CD14-positive monocyte (primary cell): ENCODE measurements around the gene TCF4. TPM values are rescaled to one million over a fixed set of nuclear protein-coding genes. Genes with fewer than 3 reads are reported as not detected.

Experiments used
- DNase-seq, 3 donors: peaks; one replicate each; pipeline ENCODE4 v3.0.0-alpha.2; 2011 to 2022
- H2AFZ ChIP-seq: 2 replicates; pipeline ENCODE4 v1.6.0; 2012; ENCODE audit warnings: mild to moderate bottlenecking, low read depth, low read length, inconsistent platforms; ENCODE audit not compliant: insufficient read depth, poor library complexity, severe bottlenecking
- H3K27ac ChIP-seq, 2 donors: 1 replicate in 1 of 2; 2 replicates in 1 of 2; pipeline ENCODE4 v1.5.1; 2012 to 2013; ENCODE audit warnings: low read length in 2 of 2, control low read depth in 1 of 2, inconsistent platforms in 1 of 2, low read depth in 1 of 2, mild to moderate bottlenecking in 1 of 2
- H3K27me3 ChIP-seq, 2 donors: one replicate each; pipeline versions ENCODE4 v1.6.0 to v1.6.1; 2011 to 2013; ENCODE audit warnings: low read length in 2 of 2; ENCODE audit not compliant: control insufficient read depth in 2 of 2, insufficient read depth in 2 of 2
- H3K36me3 ChIP-seq, 2 donors: replicated peaks in 1 of 2; 1 replicate in 1 of 2; 2 replicates in 1 of 2; pipeline versions ENCODE4 v1.5.1 to v1.6.1; 2012 to 2013; ENCODE audit warnings: low read length in 2 of 2, control low read depth in 1 of 2, inconsistent platforms in 1 of 2, mild to moderate bottlenecking in 1 of 2; ENCODE audit not compliant: insufficient read depth in 2 of 2, control insufficient read depth in 1 of 2
- H3K4me1 ChIP-seq, 2 donors: 1 replicate in 1 of 2; 2 replicates in 1 of 2; pipeline versions ENCODE4 v1.5.1 to v1.6.1; 2012 to 2013; ENCODE audit warnings: low read length in 2 of 2, control low read depth in 1 of 2, inconsistent platforms in 1 of 2, mild to moderate bottlenecking in 1 of 2, moderate library complexity in 1 of 2; ENCODE audit not compliant: insufficient read depth in 2 of 2, control insufficient read depth in 1 of 2
- H3K4me2 ChIP-seq: replicated peaks from 2 replicates; pipeline ENCODE3; 2012; ENCODE audit warnings: low read length, moderate library complexity, mild to moderate bottlenecking; ENCODE audit not compliant: poor library complexity, severe bottlenecking; ENCODE audit errors: extremely low read depth
- H3K4me3 ChIP-seq, 3 experiments: fragments of 200-600 bp in 1 of 3; sonication (generic) in 1 of 3; replicated peaks in 1 of 3; 1 replicate in 2 of 3; 2 replicates in 1 of 3; pipeline ENCODE4 v1.5.1; 2011 to 2013; ENCODE audit warnings: low read length in 3 of 3, mild to moderate bottlenecking in 3 of 3, control low read depth in 2 of 3, low read depth in 2 of 3, inconsistent platforms in 1 of 3, moderate library complexity in 1 of 3
- H3K79me2 ChIP-seq: 2 replicates; pipeline ENCODE4 v1.6.0; 2012; ENCODE audit warnings: mild to moderate bottlenecking, control low read depth, inconsistent platforms, low read length, moderate library complexity; ENCODE audit not compliant: insufficient read depth
- H3K9ac ChIP-seq: 2 replicates; pipeline ENCODE4 v1.6.0; 2017; ENCODE audit warnings: low read length, mild to moderate bottlenecking; ENCODE audit not compliant: insufficient read depth, poor library complexity, severe bottlenecking
- H3K9me3 ChIP-seq, 2 donors: replicated peaks in 1 of 2; 1 replicate in 1 of 2; 2 replicates in 1 of 2; pipeline versions ENCODE4 v1.5.1 to v1.6.1; 2012 to 2013; ENCODE audit warnings: low read length in 2 of 2, control low read depth in 1 of 2; ENCODE audit not compliant: control insufficient read depth in 1 of 2, insufficient read depth in 1 of 2
- H4K20me1 ChIP-seq: 2 replicates; pipeline ENCODE4 v1.6.0; 2012; ENCODE audit warnings: mild to moderate bottlenecking, low read length, control low read depth, moderate library complexity; ENCODE audit not compliant: insufficient read depth
- H3K27ac Mint-ChIP-seq, 7 donors: one replicate each; pipeline ENCODE4 v1.8.0; 2020; ENCODE audit warnings: mild to moderate bottlenecking in 7 of 7, mixed read lengths in 7 of 7, moderate library complexity in 6 of 7, inconsistent platforms in 2 of 7
- H3K27me3 Mint-ChIP-seq, 3 donors: one replicate each; pipeline ENCODE4 v1.8.0; 2021 to 2022; ENCODE audit warnings: low read depth in 3 of 3, mild to moderate bottlenecking in 3 of 3, mixed read lengths in 3 of 3, moderate library complexity in 3 of 3, inconsistent platforms in 1 of 3
- H3K36me3 Mint-ChIP-seq, 2 donors: one replicate each; pipeline ENCODE4 v1.8.0; 2020; ENCODE audit warnings: mixed read lengths in 2 of 2, inconsistent platforms in 1 of 2, mild to moderate bottlenecking in 1 of 2
- H3K4me1 Mint-ChIP-seq: one replicate; pipeline ENCODE4 v1.8.0; 2020; ENCODE audit warnings: mild to moderate bottlenecking, mixed read lengths
- H3K4me3 Mint-ChIP-seq, 2 donors: one replicate each; pipeline ENCODE4 v1.8.0; 2020; ENCODE audit warnings: mild to moderate bottlenecking in 2 of 2, mixed read lengths in 2 of 2, moderate library complexity in 1 of 2
- H3K9me3 Mint-ChIP-seq, 7 donors: one replicate each; pipeline ENCODE4 v1.8.0; 2020 to 2022; ENCODE audit warnings: mixed read lengths in 7 of 7, mild to moderate bottlenecking in 6 of 7, moderate library complexity in 6 of 7, inconsistent platforms in 2 of 7
- WGBS: methylation state at CpG from one replicate; pipeline ENCODE4 v1.1.5; 2013; ENCODE audit warnings: missing lambda C conversion rate; ENCODE audit not compliant: insufficient coverage; 5-methylcytosine and 5-hydroxymethylcytosine counted together
- intact Hi-C, 2 donors: fragments of 100-400 bp; cut with micrococcal nuclease; formaldehyde crosslinking; loops; one replicate each; pipeline versions ENCODE4 v1.15.0 to v1.15.1; 2023
- polyA plus RNA-seq, 3 donors: library from polyadenylated mRNA; depleted of rRNA in 1 of 3; unstranded in 2 of 3; stranded (reverse) in 1 of 3; fragments of 300-500 nt in 2 of 3; fragments of >200 nt in 1 of 3; fragmentation: Illumina TruSeq in 2 of 3; gene quantifications; 1 replicate in 2 of 3; 2 replicates in 1 of 3; pipeline ENCODE4 v1.2.3, GENCODE V29; 2012 to 2021
- TF ChIP-seq, protein P1 (sequence below): fragments of 200-600 bp; IDR thresholded peaks from one replicate; pipeline ENCODE4 v1.8.0; 2022; ENCODE audit warnings: antibody characterized with exemption, mild to moderate bottlenecking

The TCF4 gene
- polyA plus RNA-seq, 3 donors, result 5.9 to 12.9 (median 10.7) TPM

GRCh38 chr18:55381277-55381676, 206.7 kb downstream of the TCF4 start:
- no peak overlapping the region for H2AFZ ChIP-seq
- H3K9ac ChIP-seq, result no peak overlapping the region
- H3K4me3 Mint-ChIP-seq, result no peak overlapping the region
- H3K4me3 ChIP-seq, result no peak overlapping the region
- H4K20me1 ChIP-seq, result no peaks in the 10 kb centered on the region
- peaks cover 0 to 12% of the 10 kb centered on the region in 2 donors for H3K9me3 ChIP-seq
- H3K9me3 Mint-ChIP-seq, result peaks cover 0 to 17% (median 5%) of the 10 kb centered on the region in 7 donors
- TF ChIP-seq, protein P1, sequence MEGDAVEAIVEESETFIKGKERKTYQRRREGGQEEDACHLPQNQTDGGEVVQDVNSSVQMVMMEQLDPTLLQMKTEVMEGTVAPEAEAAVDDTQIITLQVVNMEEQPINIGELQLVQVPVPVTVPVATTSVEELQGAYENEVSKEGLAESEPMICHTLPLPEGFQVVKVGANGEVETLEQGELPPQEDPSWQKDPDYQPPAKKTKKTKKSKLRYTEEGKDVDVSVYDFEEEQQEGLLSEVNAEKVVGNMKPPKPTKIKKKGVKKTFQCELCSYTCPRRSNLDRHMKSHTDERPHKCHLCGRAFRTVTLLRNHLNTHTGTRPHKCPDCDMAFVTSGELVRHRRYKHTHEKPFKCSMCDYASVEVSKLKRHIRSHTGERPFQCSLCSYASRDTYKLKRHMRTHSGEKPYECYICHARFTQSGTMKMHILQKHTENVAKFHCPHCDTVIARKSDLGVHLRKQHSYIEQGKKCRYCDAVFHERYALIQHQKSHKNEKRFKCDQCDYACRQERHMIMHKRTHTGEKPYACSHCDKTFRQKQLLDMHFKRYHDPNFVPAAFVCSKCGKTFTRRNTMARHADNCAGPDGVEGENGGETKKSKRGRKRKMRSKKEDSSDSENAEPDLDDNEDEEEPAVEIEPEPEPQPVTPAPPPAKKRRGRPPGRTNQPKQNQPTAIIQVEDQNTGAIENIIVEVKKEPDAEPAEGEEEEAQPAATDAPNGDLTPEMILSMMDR, result no peak
- H3K36me3 ChIP-seq, result no peaks in the 10 kb centered on the region
- H3K27ac ChIP-seq, result no peak overlapping the region
- H3K27me3 Mint-ChIP-seq, result no peaks in the 10 kb centered on the region
- H3K27me3 ChIP-seq, result no peaks in the 10 kb centered on the region
- no peak overlapping the region for H3K4me2 ChIP-seq
- H3K36me3 Mint-ChIP-seq, result no peaks in the 10 kb centered on the region
- no peak overlapping the region for H3K27ac Mint-ChIP-seq
- peaks cover 5% of the 10 kb centered on the region for H3K4me1 Mint-ChIP-seq
- intact Hi-C loops, result no loop called here
- no peaks in the 10 kb centered on the region for H3K4me1 ChIP-seq
- no peaks in the 10 kb centered on the region for H3K79me2 ChIP-seq
- no peak for DNase-seq

DNA sequence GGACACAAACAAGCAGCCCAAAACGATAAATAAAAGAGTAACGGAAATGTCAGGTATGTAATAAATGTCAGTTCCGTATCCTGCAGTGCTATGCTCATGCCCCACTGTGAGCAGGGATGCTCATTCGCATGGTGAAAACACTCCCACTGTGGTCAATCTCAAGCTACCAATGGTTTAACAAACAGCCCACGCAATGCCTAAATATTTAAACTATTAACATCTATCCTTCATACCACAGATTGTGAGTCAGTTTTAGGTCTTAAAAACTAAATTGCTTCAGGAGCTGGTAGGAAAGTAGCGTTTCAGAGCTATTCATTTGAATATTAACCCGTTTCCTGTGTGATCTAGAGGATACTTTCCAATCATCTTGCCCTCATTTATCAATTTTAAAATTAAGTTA, 207.4 kb downstream of the TCF4 start:
- Histone ChIP-seq H3K36me3 (no peaks in the 10 kb centered on the region), H3K9ac (no peak overlapping the region), H4K20me1 (no peaks in the 10 kb centered on the region), H3K27me3 (no peaks in the 10 kb centered on the region), H3K4me2 (no peak overlapping the region), H3K79me2 (no peaks in the 10 kb centered on the region), H3K4me3 (no peak overlapping the region), H2AFZ (no peak overlapping the region), H3K4me1 (no peaks in the 10 kb centered on the region), H3K9me3 (peaks cover 0 to 9% of the 10 kb centered on the region in 2 donors), H3K27ac (no peak overlapping the region)
- peaks cover 9% of the 10 kb centered on the region for H3K4me1 Mint-ChIP-seq
- peaks cover 1 to 18% (median 5%) of the 10 kb centered on the region in 7 donors for H3K9me3 Mint-ChIP-seq
- no peak overlapping the region for H3K27ac Mint-ChIP-seq
- H3K4me3 Mint-ChIP-seq, result no peak overlapping the region
- WGBS, result no CpG with 5 or more reads among the region's 7 CpGs
- no peaks in the 10 kb centered on the region for H3K27me3 Mint-ChIP-seq
- no peaks in the 10 kb centered on the region for H3K36me3 Mint-ChIP-seq
- DNase-seq, result no peak
- TF ChIP-seq, protein P1, result no peak
- intact Hi-C loops, result no loop called here
